HPDE6-E6E7 (cell line): ENCODE data around the gene MAGOHB.

Experiments
- DNase-seq: peaks from one replicate; pipeline ENCODE4 v3.0.0; 2011; ENCODE audit warnings: missing footprints; ENCODE audit errors: extremely low spot score

Gene MAGOHB

DNA sequence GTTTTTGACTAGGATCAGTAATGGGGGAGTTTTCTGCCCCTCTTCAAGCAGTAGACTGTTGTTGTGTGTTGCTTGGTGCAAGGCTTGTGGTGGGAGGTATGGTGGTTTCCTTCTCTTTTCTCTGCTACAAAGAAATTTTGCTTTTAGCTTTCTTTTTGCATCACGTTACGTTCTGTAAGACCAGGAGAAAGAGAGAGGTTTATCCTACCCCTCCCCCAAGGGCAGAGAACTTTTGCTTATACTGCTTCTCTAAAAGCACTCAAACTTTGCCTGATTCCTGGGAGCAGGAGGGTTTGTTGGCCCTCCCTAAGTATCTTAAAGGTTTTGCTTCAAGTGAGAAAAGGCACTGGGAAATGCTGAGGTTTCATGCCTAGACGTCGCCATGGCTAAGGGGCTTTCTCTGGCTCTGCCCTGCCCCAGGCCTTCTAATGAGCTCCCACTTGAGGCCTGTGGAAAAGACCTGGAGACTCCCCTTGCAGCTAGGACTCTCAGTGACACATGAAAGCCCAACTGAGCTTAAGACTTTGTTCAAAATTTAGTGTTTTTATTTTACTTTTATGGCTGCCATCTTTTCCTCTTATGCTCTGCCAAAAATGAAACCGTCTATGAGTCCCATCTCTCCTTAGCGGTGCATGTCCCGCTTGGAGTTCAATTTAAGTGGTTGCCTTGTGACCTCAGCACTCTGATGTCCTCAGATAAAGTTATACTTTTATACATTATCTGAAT lies 58.5 kb downstream of the MAGOHB start:
- no peak for DNase-seq

DNA sequence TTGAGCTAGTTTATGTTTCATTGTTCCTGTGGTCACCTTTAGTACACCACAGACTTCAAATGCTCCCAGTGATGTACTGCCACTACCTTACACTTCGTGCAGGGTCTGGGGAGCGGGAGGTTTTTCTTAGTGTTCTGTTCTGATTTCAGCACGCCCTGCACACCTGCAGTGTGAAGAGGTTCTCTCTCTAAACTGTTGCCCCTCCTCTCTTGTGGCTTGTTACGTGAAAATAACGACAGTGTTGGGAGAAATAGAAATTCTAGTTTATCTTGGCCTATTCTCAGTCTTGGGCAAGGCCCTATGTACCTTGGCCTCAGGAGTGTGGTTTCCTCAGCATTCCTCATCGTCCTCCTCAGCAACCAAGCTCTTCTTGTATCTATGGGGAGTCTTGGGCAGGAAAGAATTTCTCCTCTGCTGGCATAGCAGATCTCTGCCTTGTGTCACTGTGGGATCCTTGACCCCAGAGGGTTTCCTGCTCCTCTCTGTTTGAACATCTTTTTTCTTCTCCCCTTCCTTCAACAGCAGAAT lies 59.1 kb downstream of the MAGOHB start:
- no peak for DNase-seq
